PC-9 (cell line): Measurements from ENCODE around the gene SLC27A2. TPM values are rescaled to one million over a fixed set of nuclear protein-coding genes. Genes with fewer than 3 reads are reported as not detected.

Experiments
- BruUV-seq: library from RNA; stranded (reverse); fragments of 400-500 nt; replicated peaks from 2 replicates; lab custom pipeline; 2021; lab: Mats Ljungman, UMichigan
- CTCF ChIA-PET: fragments of 300-600 bp; sonication (Branson Sonifier 250); formaldehyde crosslinking; loops from one replicate; lab custom pipeline; 2022; ENCODE audit warnings: antibody characterized with exemption; lab: Charles Lee
- POLR2A ChIA-PET: fragments of 300-600 bp; sonication (Branson Sonifier 250); formaldehyde crosslinking; loops from one replicate; lab custom pipeline; 2022; ENCODE audit warnings: antibody characterized with exemption; ENCODE audit not compliant: unreplicated experiment; lab: Charles Lee
- DNase-seq, 2 experiments: peaks; one replicate each; pipeline versions ENCODE4 v3.0.0 to v3.0.0-alpha.2; 2015 to 2022; ENCODE audit warnings: mixed read lengths in 1 of 2
- H2AFZ ChIP-seq: fragments of 200-600 bp; sonication (generic); 2 replicates; pipeline ENCODE4 v1.8.1; 2017; ENCODE audit warnings: antibody characterized with exemption
- H3F3A ChIP-seq: fragments of 200-600 bp; sonication (generic); 2 replicates; pipeline ENCODE4 v1.8.1; 2017; ENCODE audit warnings: antibody characterized with exemption, mild to moderate bottlenecking, low read depth; ENCODE audit not compliant: insufficient read depth
- H3K27ac ChIP-seq: fragments of 200-600 bp; sonication (generic); 2 replicates; pipeline ENCODE4 v1.6.1; 2016; ENCODE audit warnings: mixed run types
- H3K27me3 ChIP-seq: fragments of 200-600 bp; sonication (generic); 2 replicates; pipeline ENCODE4 v1.6.1; 2016; ENCODE audit warnings: low read depth, mixed run types; ENCODE audit not compliant: insufficient read depth
- H3K36me3 ChIP-seq: fragments of 200-600 bp; sonication (generic); 2 replicates; pipeline ENCODE4 v1.6.1; 2016; ENCODE audit warnings: low read depth, mixed run types
- H3K4me1 ChIP-seq: fragments of 200-600 bp; sonication (generic); replicated peaks from 2 replicates; pipeline ENCODE4 v1.6.1; 2016; ENCODE audit warnings: mixed run types; ENCODE audit not compliant: insufficient read depth
- H3K4me2 ChIP-seq: fragments of 200-600 bp; sonication (generic); 2 replicates; pipeline ENCODE4 v1.6.1; 2017; ENCODE audit warnings: mixed run types
- H3K4me3 ChIP-seq: fragments of 200-600 bp; sonication (generic); 2 replicates; pipeline ENCODE4 v1.6.1; 2016; ENCODE audit warnings: mixed run types
- H3K79me2 ChIP-seq: fragments of 200-600 bp; sonication (generic); 2 replicates; pipeline ENCODE4 v1.6.1; 2017; ENCODE audit warnings: low read depth, mixed run types
- H3K9me2 ChIP-seq: fragments of 200-600 bp; sonication (generic); 2 replicates; pipeline ENCODE4 v1.8.1; 2017; ENCODE audit warnings: mild to moderate bottlenecking; ENCODE audit not compliant: insufficient read depth
- H3K9me3 ChIP-seq: fragments of 200-600 bp; sonication (generic); 2 replicates; pipeline ENCODE4 v1.8.1; 2016; ENCODE audit warnings: low read depth; ENCODE audit not compliant: insufficient read depth
- H4K20me1 ChIP-seq: fragments of 200-600 bp; sonication (generic); 2 replicates; pipeline ENCODE4 v1.8.1; 2017; ENCODE audit not compliant: insufficient read depth
- EZH2 ChIP-seq: fragments of 200-600 bp; sonication (generic); IDR thresholded peaks from 2 replicates; pipeline ENCODE4 v1.8.0; 2017; ENCODE audit warnings: antibody characterized with exemption, low read depth
- intact Hi-C: fragments of 100-400 bp; cut with micrococcal nuclease; formaldehyde crosslinking; loops from one replicate; pipeline ENCODE4 v1.10.0; 2022; ENCODE audit not compliant: unreplicated experiment
- total RNA-seq: library from RNA; stranded (reverse); gene quantifications from 2 replicates; pipeline ENCODE4 v1.2.3, GENCODE V29; 2021
- TF ChIP-seq, protein P1 (sequence below): fragments of 200-600 bp; sonication (generic); conservative IDR thresholded peaks from 2 replicates; pipeline ENCODE4 v1.6.1; 2017; ENCODE audit warnings: mixed run types, antibody characterized with exemption, mild to moderate bottlenecking, moderate library complexity

SLC27A2 gene
- total RNA-seq, 1 experiment from 2014 or later, result 7.5 TPM

DNA sequence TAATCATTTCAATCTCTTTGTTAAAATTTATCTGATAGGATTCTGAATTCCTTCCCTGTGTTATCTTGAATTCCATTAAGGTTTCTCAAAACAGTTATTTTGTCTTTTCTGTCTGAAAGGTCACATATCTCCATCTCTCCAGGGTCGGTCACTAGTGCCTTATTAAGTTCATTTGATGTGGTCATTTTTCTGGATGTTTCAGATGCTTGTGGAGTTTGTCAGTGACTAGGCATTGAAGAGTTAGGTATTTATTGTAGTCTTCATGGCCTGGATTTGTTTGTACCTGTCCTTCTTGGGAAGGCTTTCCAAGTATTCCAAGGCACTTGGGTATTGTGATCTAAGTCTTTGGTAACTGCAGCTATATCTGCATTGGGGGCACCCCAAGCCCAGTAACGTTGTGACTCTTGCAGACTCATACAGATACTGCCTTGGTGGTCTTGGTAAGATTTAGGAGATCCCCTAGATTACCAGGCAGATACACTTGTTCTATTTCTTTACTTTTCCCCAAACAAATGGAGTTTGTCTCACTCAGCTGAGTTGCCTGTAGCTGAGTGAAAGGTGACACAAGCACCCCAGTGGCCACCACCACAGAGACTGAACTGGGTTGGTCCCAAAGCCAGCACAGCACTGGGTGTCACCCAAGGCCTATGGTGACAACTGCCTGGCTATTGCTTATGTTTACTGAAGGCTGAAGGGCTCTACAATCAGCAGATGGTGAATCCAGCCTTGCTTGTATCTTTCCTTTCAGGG, 18.9 kb upstream of the SLC27A2 start:
- no TSS peak for BruUV-seq
- ChIA-PET CTCF (no interaction called here), POLR2A (no interaction called here)
- Histone ChIP-seq H3K4me3 (no peak overlapping the region), H4K20me1 (no peaks in the 10 kb centered on the region), H3K4me2 (no peak overlapping the region), H3K9me3 (no peaks in the 10 kb centered on the region), H3K27me3 (no peaks in the 10 kb centered on the region), H3K27ac (no peak overlapping the region), H3K9me2 (no peaks in the 10 kb centered on the region), H3K36me3 (no peaks in the 10 kb centered on the region), H3K79me2 (no peaks in the 10 kb centered on the region), H3F3A (peaks cover 11% of the 10 kb centered on the region; the same call in 1 of the 2 replicates), H2AFZ (no peak overlapping the region), H3K4me1 (peaks cover 27% of the 10 kb centered on the region)
- no peak for TF ChIP-seq EZH2
- peak in 1 of 2 experiments; percentile 68 for DNase-seq
- intact Hi-C loops, result no loop called here

DNA sequence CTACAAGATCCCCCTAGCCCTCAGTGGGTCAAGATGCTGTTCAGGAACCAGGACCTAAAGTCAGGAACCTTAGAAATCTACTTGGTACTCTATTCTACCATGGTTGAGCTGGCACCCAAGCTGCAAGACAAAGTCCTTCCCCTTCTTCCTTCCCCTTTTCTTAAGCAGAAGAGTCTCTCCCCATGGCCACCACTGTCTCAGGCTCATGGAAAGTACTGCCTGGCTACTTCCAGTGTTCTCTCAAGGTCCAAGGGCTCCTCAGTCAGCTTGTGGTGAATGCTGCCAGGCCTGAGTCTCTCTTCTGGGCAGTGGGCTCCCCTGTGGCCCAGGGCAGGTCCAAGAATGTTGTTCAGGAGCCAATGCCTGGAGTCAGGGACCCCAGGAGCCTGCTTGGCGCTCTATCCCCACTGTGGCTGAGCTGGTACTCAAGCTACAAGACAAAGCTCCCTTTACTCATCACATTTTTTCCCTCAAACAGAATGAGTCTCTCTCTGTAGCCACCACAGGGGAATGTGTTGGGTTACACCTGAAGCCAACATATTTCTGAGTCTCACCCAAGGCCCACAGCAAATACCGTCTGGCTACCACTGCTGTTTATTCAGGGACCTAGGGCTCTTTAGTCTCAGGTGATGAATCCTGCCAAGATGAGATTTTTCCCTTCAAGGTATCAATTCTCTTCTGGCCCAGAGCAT, 18.1 kb upstream of the SLC27A2 start:
- H4K20me1 ChIP-seq, result no peaks in the 10 kb centered on the region
- peaks cover 11% of the 10 kb centered on the region; the same call in 1 of the 2 replicates for H3F3A ChIP-seq
- H3K4me3 ChIP-seq, result no peak overlapping the region
- POLR2A ChIA-PET, result interaction anchor here (0.7 kb wide), 1 partner anchor 34 kb away, joined by 4 read pairs; no protein-coding TSS in a partner anchor
- H3K79me2 ChIP-seq, result no peaks in the 10 kb centered on the region
- DNase-seq, result no peak
- no peaks in the 10 kb centered on the region for H3K9me2 ChIP-seq
- no TSS peak for BruUV-seq
- no peak for TF ChIP-seq EZH2
- TF ChIP-seq, protein P1, sequence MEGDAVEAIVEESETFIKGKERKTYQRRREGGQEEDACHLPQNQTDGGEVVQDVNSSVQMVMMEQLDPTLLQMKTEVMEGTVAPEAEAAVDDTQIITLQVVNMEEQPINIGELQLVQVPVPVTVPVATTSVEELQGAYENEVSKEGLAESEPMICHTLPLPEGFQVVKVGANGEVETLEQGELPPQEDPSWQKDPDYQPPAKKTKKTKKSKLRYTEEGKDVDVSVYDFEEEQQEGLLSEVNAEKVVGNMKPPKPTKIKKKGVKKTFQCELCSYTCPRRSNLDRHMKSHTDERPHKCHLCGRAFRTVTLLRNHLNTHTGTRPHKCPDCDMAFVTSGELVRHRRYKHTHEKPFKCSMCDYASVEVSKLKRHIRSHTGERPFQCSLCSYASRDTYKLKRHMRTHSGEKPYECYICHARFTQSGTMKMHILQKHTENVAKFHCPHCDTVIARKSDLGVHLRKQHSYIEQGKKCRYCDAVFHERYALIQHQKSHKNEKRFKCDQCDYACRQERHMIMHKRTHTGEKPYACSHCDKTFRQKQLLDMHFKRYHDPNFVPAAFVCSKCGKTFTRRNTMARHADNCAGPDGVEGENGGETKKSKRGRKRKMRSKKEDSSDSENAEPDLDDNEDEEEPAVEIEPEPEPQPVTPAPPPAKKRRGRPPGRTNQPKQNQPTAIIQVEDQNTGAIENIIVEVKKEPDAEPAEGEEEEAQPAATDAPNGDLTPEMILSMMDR, result no peak
- CTCF ChIA-PET, result no interaction called here
- intact Hi-C loops, result no loop called here
- H3K27me3 ChIP-seq, result no peaks in the 10 kb centered on the region
- no peak overlapping the region for H3K4me2 ChIP-seq
- H3K9me3 ChIP-seq, result no peaks in the 10 kb centered on the region
- no peak overlapping the region for H2AFZ ChIP-seq
- peaks cover 30% of the 10 kb centered on the region for H3K4me1 ChIP-seq
- no peaks in the 10 kb centered on the region for H3K36me3 ChIP-seq
- no peak overlapping the region for H3K27ac ChIP-seq

DNA sequence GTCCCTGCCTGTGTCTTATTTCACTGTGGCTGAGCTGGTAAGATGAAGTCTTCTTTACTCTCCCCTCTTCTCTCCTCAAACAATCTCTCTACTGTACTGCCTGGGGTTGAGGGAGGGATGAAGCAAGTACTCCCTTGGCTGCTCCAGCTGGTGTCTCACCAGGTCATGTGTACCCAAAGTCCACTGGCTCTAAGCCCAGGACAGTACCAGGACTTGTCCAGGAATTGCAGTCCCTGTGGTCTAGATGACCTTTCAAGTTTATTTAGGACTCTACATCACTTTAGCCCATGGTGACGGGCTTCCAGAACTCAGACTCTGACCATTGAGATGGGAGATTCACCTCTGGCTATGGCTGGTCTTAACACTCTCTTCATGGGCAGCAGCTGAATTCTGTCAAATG, 17.5 kb upstream of the SLC27A2 start:
- H3K4me1 ChIP-seq, result peaks cover 32% of the 10 kb centered on the region
- intact Hi-C loops, result no loop called here

More for the DNA sequence above, 17.5 kb upstream of the SLC27A2 start:
- Histone ChIP-seq H3K4me2 (no peak overlapping the region), H2AFZ (no peak overlapping the region), H3K27ac (no peak overlapping the region), H3K27me3 (no peaks in the 10 kb centered on the region), H3K36me3 (no peaks in the 10 kb centered on the region), H3K79me2 (no peaks in the 10 kb centered on the region), H3K4me3 (no peak overlapping the region), H3K9me2 (no peaks in the 10 kb centered on the region), H4K20me1 (no peaks in the 10 kb centered on the region), H3K9me3 (no peaks in the 10 kb centered on the region), H3F3A (peaks cover 11% of the 10 kb centered on the region; the same call in 1 of the 2 replicates)
- CTCF ChIA-PET, result no interaction called here
- no TSS peak for BruUV-seq
- POLR2A ChIA-PET, result interaction anchor here (0.7 kb wide), 1 partner anchor 34 kb away, joined by 4 read pairs; no protein-coding TSS in a partner anchor
- TF ChIP-seq, protein P1, result no peak
- TF ChIP-seq EZH2, result no peak
- DNase-seq, result no peak
